HepG2 (cell line): ENCODE data around the gene PLEKHG4. TPM values are rescaled to one million over a fixed set of nuclear protein-coding genes. Genes with fewer than 3 reads are reported as not detected.

Experiments
- ATF7 ChIP-seq, 2 experiments: fragments of 450-650 bp in 1 of 2; sonication (generic) in 1 of 2; formaldehyde crosslinking in 1 of 2; IDR thresholded peaks; 2 replicates each; pipeline versions ENCODE4 v1.4.0 to v1.6.1; 2016 to 2020; ENCODE audit warnings: antibody characterized with exemption in 1 of 2, mild to moderate bottlenecking in 1 of 2, missing genetic modification reagents in 1 of 2
- CREM ChIP-seq, 2 experiments: sonication (generic) in 1 of 2; formaldehyde crosslinking in 1 of 2; IDR thresholded peaks; 2 replicates each; pipeline versions ENCODE4 v1.4.0 to v1.6.1; 2016 to 2020; ENCODE audit warnings: antibody characterized with exemption in 1 of 2, mild to moderate bottlenecking in 1 of 2, missing genetic modification reagents in 1 of 2
- FOXJ3 ChIP-seq: sonication (generic); formaldehyde crosslinking; IDR thresholded peaks from 2 replicates; pipeline ENCODE4 v1.4.0; 2020; ENCODE audit warnings: missing genetic modification reagents, mild to moderate bottlenecking, borderline replicate concordance
- FOXK1 ChIP-seq: sonication (generic); formaldehyde crosslinking; IDR thresholded peaks from 2 replicates; pipeline ENCODE4 v1.4.0; 2020; ENCODE audit warnings: low read depth, missing genetic modification reagents, borderline replicate concordance
- HES4 ChIP-seq: sonication (generic); formaldehyde crosslinking; IDR thresholded peaks from 2 replicates; pipeline ENCODE4 v1.9.0; 2021; ENCODE audit warnings: mild to moderate bottlenecking, missing genetic modification reagents, borderline replicate concordance
- ISX ChIP-seq: sonication (generic); formaldehyde crosslinking; conservative IDR thresholded peaks from 2 replicates; pipeline ENCODE4 v1.5.0; 2020; ENCODE audit warnings: missing genetic modification reagents
- KDM4B ChIP-seq: sonication (generic); formaldehyde crosslinking; IDR thresholded peaks from 2 replicates; pipeline ENCODE4 v1.4.0; 2020; ENCODE audit warnings: missing genetic modification reagents
- KDM6A ChIP-seq: IDR thresholded peaks from 2 replicates; pipeline ENCODE4 v1.6.1; 2016; ENCODE audit warnings: low read depth
- KLF16 ChIP-seq, 2 experiments: sonication (generic) in 1 of 2; formaldehyde crosslinking in 1 of 2; IDR thresholded peaks; 2 replicates each; pipeline versions ENCODE4 v1.6.1 to v1.8.0; 2016 to 2023; ENCODE audit warnings: missing genetic modification reagents in 2 of 2, missing compliant biosample characterization in 1 of 2
- MAFF ChIP-seq: IDR thresholded peaks from 2 replicates; pipeline ENCODE4 v1.6.1; 2011; ENCODE audit warnings: low read depth, low read length, improper control_type of control experiment
- MAZ ChIP-seq, 2 experiments: sonication (generic) in 1 of 2; formaldehyde crosslinking in 1 of 2; IDR thresholded peaks; 2 replicates each; pipeline versions ENCODE4 v1.5.0 to v1.6.1; 2012 to 2020; ENCODE audit warnings: low read depth in 2 of 2, mild to moderate bottlenecking in 2 of 2, borderline replicate concordance in 1 of 2, improper control_type of control experiment in 1 of 2, low read length in 1 of 2, missing genetic modification reagents in 1 of 2, moderate library complexity in 1 of 2
- NONO ChIP-seq, 2 experiments: fragments of 450-650 bp in 1 of 2; sonication (generic) in 1 of 2; formaldehyde crosslinking in 1 of 2; IDR thresholded peaks in 1 of 2; conservative IDR thresholded peaks in 1 of 2; 2 replicates each; pipeline versions ENCODE4 v1.6.1 to v1.8.0; 2017 to 2022; ENCODE audit warnings: mild to moderate bottlenecking in 1 of 2, missing genetic modification reagents in 1 of 2, moderate library complexity in 1 of 2
- RFX5 ChIP-seq: IDR thresholded peaks from 2 replicates; pipeline ENCODE4 v1.6.1; 2011; ENCODE audit warnings: low read depth, low read length, improper control_type of control experiment
- SAFB2 ChIP-seq: sonication (generic); formaldehyde crosslinking; IDR thresholded peaks from 2 replicates; pipeline ENCODE4 v1.5.1; 2020; ENCODE audit warnings: missing genetic modification reagents, low read depth, mild to moderate bottlenecking, borderline replicate concordance
- SOX13 ChIP-seq, 3 experiments: fragments of 450-650 bp in 1 of 3; sonication (generic) in 1 of 3; formaldehyde crosslinking in 1 of 3; IDR thresholded peaks in 2 of 3; conservative IDR thresholded peaks in 1 of 3; 2 replicates each; pipeline versions ENCODE4 v1.5.0 to v1.6.1; 2016 to 2020; ENCODE audit warnings: antibody characterized with exemption in 1 of 3, mild to moderate bottlenecking in 1 of 3, missing compliant biosample characterization in 1 of 3, missing genetic modification reagents in 1 of 3, moderate library complexity in 1 of 3
- SRF ChIP-seq: IDR thresholded peaks from 2 replicates; pipeline ENCODE4 v1.6.1; 2011; ENCODE audit warnings: mild to moderate bottlenecking, low read depth, low read length, moderate library complexity
- TBP ChIP-seq: sonication (generic); formaldehyde crosslinking; IDR thresholded peaks from 2 replicates; pipeline ENCODE4 v1.5.0; 2020; ENCODE audit warnings: missing genetic modification reagents
- TOE1 ChIP-seq: sonication (generic); formaldehyde crosslinking; IDR thresholded peaks from 2 replicates; pipeline ENCODE4 v1.4.0; 2020; ENCODE audit warnings: mild to moderate bottlenecking, missing genetic modification reagents
- YEATS4 ChIP-seq: sonication (generic); formaldehyde crosslinking; IDR thresholded peaks from 2 replicates; pipeline ENCODE4 v1.4.0; 2020; ENCODE audit warnings: missing genetic modification reagents, borderline replicate concordance
- ZBTB1 ChIP-seq: sonication (generic); formaldehyde crosslinking; IDR thresholded peaks from 2 replicates; pipeline ENCODE4 v1.4.0; 2020; ENCODE audit warnings: missing genetic modification reagents, borderline replicate concordance
- ZBTB42 ChIP-seq: sonication (generic); formaldehyde crosslinking; IDR thresholded peaks from 2 replicates; pipeline ENCODE4 v1.5.0; 2020; ENCODE audit warnings: mild to moderate bottlenecking, missing genetic modification reagents
- ZNF232 ChIP-seq: sonication (generic); formaldehyde crosslinking; IDR thresholded peaks from 2 replicates; pipeline ENCODE4 v1.4.0; 2020; ENCODE audit warnings: missing genetic modification reagents, borderline replicate concordance
- ZNF335 ChIP-seq: sonication (generic); formaldehyde crosslinking; IDR thresholded peaks from 2 replicates; pipeline ENCODE4 v1.4.0; 2020; ENCODE audit warnings: missing genetic modification reagents
- ZNF580 ChIP-seq: IDR thresholded peaks from 2 replicates; pipeline ENCODE4 v1.6.1; 2016; ENCODE audit warnings: low read depth, borderline replicate concordance
- ZNF746 ChIP-seq: sonication (generic); formaldehyde crosslinking; IDR thresholded peaks from 2 replicates; pipeline ENCODE4 v1.8.0; 2022; ENCODE audit warnings: mild to moderate bottlenecking, missing genetic modification reagents
- ZNF784 ChIP-seq: sonication (generic); formaldehyde crosslinking; IDR thresholded peaks from 2 replicates; pipeline ENCODE4 v1.5.1; 2020; ENCODE audit warnings: missing genetic modification reagents, mild to moderate bottlenecking, borderline replicate concordance
- ZNF883 ChIP-seq: sonication (generic); formaldehyde crosslinking; IDR thresholded peaks from 2 replicates; pipeline ENCODE4 v1.5.1; 2020; ENCODE audit warnings: mild to moderate bottlenecking, missing genetic modification reagents; ENCODE audit errors: not compliant biosample characterization
- polyA plus RNA-seq, 8 experiments: library from polyadenylated mRNA; depleted of rRNA in 3 of 8; stranded (reverse) in 7 of 8; unstranded in 1 of 8; fragments of >200 nt; fragmentation: Illumina TruSeq in 4 of 8; extraction: Trizol in 4 of 8; gene quantifications; 2 replicates each; pipeline versions ENCODE4 v1.2.1 to v1.2.3, GENCODE V29; 2011 to 2016; ENCODE audit warnings: low read depth in 4 of 8, missing spikeins in 1 of 8, mixed read lengths in 1 of 8; ENCODE audit not compliant: insufficient read depth in 1 of 8
- total RNA-seq, 5 experiments: library from RNA; depleted of rRNA; stranded (reverse); fragments of >200 nt; fragmentation: Illumina TruSeq; extraction: Trizol; gene quantifications; 2 replicates each; pipeline ENCODE4 v1.2.3, GENCODE V29; 2016; ENCODE audit warnings: low read depth in 1 of 5

The PLEKHG4 gene
- total and polyA plus RNA-seq, 2 of the 13 experiments (the other 11 are each of a cell fraction or from before 2014, with no cell fraction given), result 7.1 to 13.6 TPM

- 0 out of 2 replicates have a peak, but pooled peaks have one; percentile 42 for TF ChIP-seq YEATS4 (CRISPR knock-in tag)
- peak; percentile 91 for TF ChIP-seq SAFB2
- no peak for TF ChIP-seq MAFF
- TF ChIP-seq KDM4B, result no peak; the same call in 1 of the 2 replicates
- no peak for TF ChIP-seq ZBTB1 (CRISPR knock-in tag)
- no peak for TF ChIP-seq FOXJ3 (CRISPR knock-in tag)
- TF ChIP-seq ZNF784 (CRISPR knock-in tag), result no peak
- TF ChIP-seq TBP (CRISPR knock-in tag), result no peak
- TF ChIP-seq ZNF746 (CRISPR knock-in tag), result peak; percentile 62; the same call in 1 of the 2 replicates
- TF ChIP-seq ZNF883, result peak; percentile 91
- no peak for TF ChIP-seq KLF16 (CRISPR knock-in tag; IDR thresholded peaks at IDR 0.05)
- no peak for TF ChIP-seq CREM (IDR thresholded peaks at IDR 0.05)
- peak; percentile 24; the same call in 1 of the 2 replicates for TF ChIP-seq CREM (CRISPR knock-in tag; IDR thresholded peaks at IDR 0.05)
- no peak; the same call in 1 of the 2 replicates for TF ChIP-seq SOX13 (IDR thresholded peaks at IDR 0.05)
- TF ChIP-seq SOX13 (CRISPR knock-in tag; conservative IDR thresholded peaks at IDR 0.05 in 1 of 2, IDR thresholded peaks at IDR 0.05 in 1 of 2), result no peak; a peak in 1 of 4 replicates
- TF ChIP-seq RFX5, result no peak
- TF ChIP-seq ISX (CRISPR knock-in tag), result no peak
- TF ChIP-seq ZNF335 (CRISPR knock-in tag), result no peak
- TF ChIP-seq SRF, result no peak
- no peak for TF ChIP-seq ATF7 (IDR thresholded peaks at IDR 0.05)
- no peak for TF ChIP-seq ATF7 (CRISPR knock-in tag; IDR thresholded peaks at IDR 0.05)
- 0 out of 2 replicates have a peak, but pooled peaks have one; percentile 25 for TF ChIP-seq KDM6A (CRISPR knock-in tag)
- TF ChIP-seq NONO (IDR thresholded peaks at IDR 0.05), result no peak
- peak; percentile 93 for TF ChIP-seq NONO (CRISPR knock-in tag; conservative IDR thresholded peaks at IDR 0.05)
- TF ChIP-seq ZNF580 (CRISPR knock-in tag), result no peak
- no peak for TF ChIP-seq ZBTB42
- 0 out of 2 replicates have a peak, but pooled peaks have one; percentile 24 for TF ChIP-seq TOE1 (CRISPR knock-in tag)
- 0 out of 2 replicates have a peak, but pooled peaks have one; percentile 43 for TF ChIP-seq HES4 (CRISPR knock-in tag)
- TF ChIP-seq MAZ (IDR thresholded peaks at IDR 0.05; ENCODE audit: borderline replicate concordance, low read depth, low read length), result peak; percentile 39
- TF ChIP-seq MAZ (CRISPR knock-in tag; IDR thresholded peaks at IDR 0.05; ENCODE audit: low read depth), result peak; percentile 85
- TF ChIP-seq ZNF232 (CRISPR knock-in tag), result no peak
- TF ChIP-seq FOXK1 (CRISPR knock-in tag), result no peak
Observed at GRCh38 chr16:67279296-67280089, at the start of gene PLEKHG4 (continued).
